HAP-1 (cell line): ENCODE measurements around the gene CTIF.

Experiments used
- DNase-seq, 2 experiments: peaks; one replicate each; pipeline ENCODE4 v3.0.0-alpha.2; 2016 to 2020; ENCODE audit warnings: low spot score in 2 of 2
- H3K27me3 ChIP-seq: fragments of 250-450 bp; sonication (Bioruptor Pico); 2 replicates; pipeline ENCODE4 v1.5.1; 2020; ENCODE audit warnings: low read depth, mild to moderate bottlenecking, moderate library complexity
- H3K36me3 ChIP-seq: fragments of 250-450 bp; sonication (Bioruptor Pico); replicated peaks from 2 replicates; pipeline ENCODE4 v1.5.1; 2020; ENCODE audit warnings: mild to moderate bottlenecking
- H3K4me1 ChIP-seq: fragments of 250-450 bp; sonication (Bioruptor Pico); 2 replicates; pipeline ENCODE4 v1.5.1; 2020; ENCODE audit warnings: mild to moderate bottlenecking
- H3K4me3 ChIP-seq: fragments of 250-450 bp; sonication (Bioruptor Pico); 2 replicates; pipeline ENCODE4 v1.5.1; 2020; ENCODE audit warnings: mild to moderate bottlenecking, moderate library complexity
- H3K9me3 ChIP-seq: fragments of 250-450 bp; sonication (Bioruptor Pico); 2 replicates; pipeline ENCODE4 v1.5.1; 2020; ENCODE audit warnings: mild to moderate bottlenecking, moderate library complexity
- in situ Hi-C: fragments of 300-500 bp; cut with MboI; formaldehyde crosslinking; loops from 3 replicates; pipeline ENCODE4 v1.14.3; 2020; ENCODE audit warnings: low sequenced_read_pairs, inconsistent platforms, mixed read lengths

Gene CTIF

DNA sequence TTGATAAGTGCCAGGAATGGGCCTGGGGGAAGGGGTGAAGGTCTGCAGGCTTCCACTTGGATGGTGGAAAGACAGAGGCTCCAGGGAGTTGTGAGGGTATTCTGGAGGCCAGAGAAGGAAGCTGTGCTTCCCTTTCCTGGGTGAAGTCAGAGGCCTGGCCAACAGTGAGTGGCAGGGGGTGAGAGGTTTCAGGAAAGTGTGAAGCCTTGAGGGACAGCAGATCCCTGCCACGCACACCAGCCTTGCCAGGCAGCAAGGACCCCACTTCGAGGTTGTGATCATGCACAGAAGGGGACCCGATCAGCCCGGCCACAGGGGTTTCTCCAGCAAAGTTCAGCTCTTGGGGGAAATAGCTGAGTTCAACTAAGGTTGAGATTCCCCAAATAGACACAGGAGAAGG lies 345.5 kb downstream of the CTIF start:
- no peak for DNase-seq
- in situ Hi-C loops = no loop called here
- no peaks in the 10 kb centered on the region for H3K4me1 ChIP-seq

DNA sequence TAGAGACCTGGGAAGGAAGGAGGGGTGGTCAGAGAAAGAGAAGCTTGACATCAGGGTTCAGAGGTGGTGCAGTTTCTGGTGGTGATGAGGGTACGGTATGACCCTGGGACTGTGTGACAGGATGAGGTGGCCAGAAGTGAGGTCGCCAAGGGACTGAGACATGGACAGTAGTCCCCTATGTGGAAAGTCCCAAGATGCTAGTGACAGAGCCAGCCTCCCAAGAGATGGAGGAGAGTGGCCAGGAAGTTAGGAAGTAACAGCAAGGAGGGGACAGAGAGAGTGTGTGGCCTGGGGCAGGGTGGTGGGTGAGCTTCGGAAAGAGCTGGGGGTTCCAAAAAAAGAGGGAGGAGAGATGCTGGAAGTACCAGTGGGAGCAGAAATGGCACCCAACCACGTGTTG lies 345.9 kb downstream of the CTIF start:
- no peaks in the 10 kb centered on the region for H3K27me3 ChIP-seq
- no peak for DNase-seq
- H3K4me1 ChIP-seq = no peaks in the 10 kb centered on the region
- H3K36me3 ChIP-seq = no peaks in the 10 kb centered on the region
- H3K9me3 ChIP-seq = 0 out of 2 replicates have a peak, but pooled peaks cover 2% of the 10 kb centered on the region
- in situ Hi-C loops = no loop called here
- H3K4me3 ChIP-seq = no peak overlapping the region

More for the DNA sequence above, 345.5 kb downstream of the CTIF start:
- Histone ChIP-seq H3K9me3 (0 out of 2 replicates have a peak, but pooled peaks cover 2% of the 10 kb centered on the region), H3K4me3 (no peak overlapping the region), H3K27me3 (no peaks in the 10 kb centered on the region), H3K36me3 (no peaks in the 10 kb centered on the region)

DNA sequence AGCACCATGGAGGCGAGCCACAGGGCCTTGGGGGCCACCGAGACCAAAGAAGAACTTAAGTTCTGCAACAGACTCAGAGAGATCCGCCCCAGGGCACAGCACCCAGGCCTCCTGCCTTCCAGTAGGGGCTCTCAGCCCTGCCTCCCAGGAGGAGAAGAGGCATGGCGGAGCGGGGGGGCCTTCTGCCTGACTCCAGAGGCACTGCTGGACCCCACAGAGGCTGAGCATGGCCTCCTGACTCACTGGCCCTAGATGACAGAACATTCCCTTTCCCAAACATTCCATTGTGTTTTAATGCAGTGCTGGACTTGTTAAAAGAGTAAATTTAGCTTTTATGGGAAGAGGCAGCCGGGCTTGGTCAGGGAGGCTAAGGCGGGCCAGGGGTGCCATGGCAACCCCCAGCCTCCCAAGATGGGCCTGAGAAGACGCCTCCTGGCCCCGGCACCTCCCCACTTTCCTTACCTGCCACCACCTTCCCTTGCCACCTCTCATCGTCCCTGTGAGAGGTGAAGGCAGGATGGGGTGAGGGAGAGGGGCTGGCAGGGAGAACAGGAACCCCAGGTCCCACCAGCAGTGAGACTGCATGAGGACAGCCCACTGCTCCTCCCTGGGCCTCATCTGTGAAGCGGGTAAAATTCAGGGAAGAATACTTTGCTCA lies 346.6 kb downstream of the CTIF start:
- no peak for DNase-seq
- Histone ChIP-seq H3K36me3 (no peaks in the 10 kb centered on the region), H3K4me1 (no peaks in the 10 kb centered on the region), H3K4me3 (no peak overlapping the region), H3K27me3 (no peaks in the 10 kb centered on the region), H3K9me3 (0 out of 2 replicates have a peak, but pooled peaks cover 2% of the 10 kb centered on the region)
- in situ Hi-C loops = no loop called here

DNA sequence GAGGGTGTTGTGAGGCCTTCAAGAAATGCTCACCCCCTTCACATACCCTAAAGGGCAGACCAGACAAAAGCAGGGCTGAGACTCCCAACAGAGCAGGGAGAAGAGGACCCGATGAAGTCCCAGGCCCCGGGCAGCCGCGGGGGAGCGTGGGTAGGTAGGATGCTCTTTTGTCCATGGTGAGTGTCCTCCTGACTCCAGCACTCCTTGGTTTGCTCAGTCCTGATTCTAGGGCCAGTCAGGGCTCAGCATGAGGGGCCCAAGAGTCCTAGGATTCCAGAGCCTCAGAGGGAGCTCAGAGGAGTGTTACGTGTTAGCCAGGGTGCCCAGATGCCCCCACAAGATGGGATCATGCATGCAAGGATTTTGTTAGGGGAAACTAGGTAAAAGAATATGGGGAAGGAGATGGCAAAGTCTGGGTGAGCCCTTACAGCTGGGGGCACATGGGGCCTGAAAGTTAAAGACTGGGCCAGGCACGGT lies 347.1 kb downstream of the CTIF start:
- Histone ChIP-seq H3K27me3 (no peaks in the 10 kb centered on the region), H3K36me3 (no peaks in the 10 kb centered on the region), H3K4me3 (no peak overlapping the region), H3K4me1 (no peaks in the 10 kb centered on the region), H3K9me3 (0 out of 2 replicates have a peak, but pooled peaks cover 2% of the 10 kb centered on the region)
- in situ Hi-C loops = no loop called here
- no peak for DNase-seq

DNA sequence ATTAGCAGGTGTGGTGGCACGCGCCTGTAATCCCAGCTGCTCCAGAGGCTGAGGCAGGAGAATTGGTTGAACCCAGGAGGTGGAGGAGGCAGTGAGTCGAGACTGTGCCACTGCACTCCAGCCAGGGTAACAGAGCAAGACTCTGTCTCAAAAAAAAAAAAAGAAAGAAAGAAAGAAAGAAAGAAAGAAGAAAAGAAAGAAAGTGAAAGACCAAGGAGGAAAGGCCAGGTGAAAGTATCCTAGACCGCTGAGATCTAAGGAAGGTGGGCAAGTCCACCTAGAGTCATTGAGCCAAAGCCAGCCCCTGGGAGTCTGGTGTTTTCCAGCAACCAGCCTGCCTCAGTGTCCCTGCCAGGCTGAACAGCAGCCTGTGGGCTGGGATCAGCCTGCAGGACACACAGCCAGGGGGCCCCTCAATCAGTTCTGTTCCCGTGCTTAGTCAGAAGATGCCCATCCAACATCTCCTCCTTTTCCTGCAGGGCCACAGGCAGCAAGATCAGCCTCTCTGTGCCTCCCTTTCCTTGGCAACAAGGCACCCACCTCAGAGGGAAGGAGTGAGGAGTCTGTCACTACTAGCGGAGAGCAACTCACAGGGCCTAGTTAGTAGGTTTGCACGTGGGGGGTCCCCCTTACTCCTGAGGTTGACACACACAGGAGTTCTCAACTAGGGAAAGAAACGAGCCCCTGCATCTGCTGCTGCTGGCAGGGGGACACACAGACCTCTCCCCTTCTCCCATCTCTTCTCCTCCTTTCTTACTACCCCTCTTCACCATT lies 347.9 kb downstream of the CTIF start:
- no peak for DNase-seq
- in situ Hi-C loops = no loop called here

DNA sequence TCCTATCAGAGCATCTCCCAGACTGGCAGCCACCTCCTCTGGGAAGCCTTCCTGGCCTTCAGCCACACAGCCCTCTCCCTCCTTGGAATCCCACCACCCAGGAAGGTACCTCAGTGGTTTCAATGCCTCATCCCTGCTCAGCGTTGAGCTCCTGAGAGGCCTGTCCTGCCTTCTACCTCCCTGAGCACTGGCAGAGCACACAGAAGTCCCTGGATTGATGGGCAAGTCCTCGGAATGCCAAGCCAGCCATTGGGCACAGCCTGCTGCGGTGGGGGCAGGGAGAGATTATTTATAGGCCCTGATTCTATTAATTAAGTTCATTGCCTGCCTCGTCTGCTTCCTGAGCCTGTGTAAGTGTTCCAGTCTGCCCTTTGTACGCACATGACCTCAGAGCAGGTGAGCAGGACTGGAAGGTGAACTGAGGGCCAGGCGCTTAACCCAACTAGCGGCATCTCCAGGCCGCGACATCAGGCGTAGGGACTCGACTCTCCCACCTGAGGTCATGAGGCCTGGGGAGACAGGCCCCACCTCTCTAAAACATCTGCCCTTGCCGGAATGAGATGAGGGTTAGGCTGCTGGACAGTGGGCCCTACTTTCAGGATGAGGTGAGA lies 348.6 kb downstream of the CTIF start:
- Histone ChIP-seq H3K27me3 (no peaks in the 10 kb centered on the region), H3K4me3 (no peak overlapping the region), H3K36me3 (no peaks in the 10 kb centered on the region), H3K9me3 (no peaks in the 10 kb centered on the region), H3K4me1 (no peaks in the 10 kb centered on the region)
- in situ Hi-C loops = no loop called here
- DNase-seq = no peak

More for the DNA sequence above, 347.9 kb downstream of the CTIF start:
- Histone ChIP-seq H3K4me1 (no peaks in the 10 kb centered on the region), H3K9me3 (no peaks in the 10 kb centered on the region), H3K27me3 (no peaks in the 10 kb centered on the region), H3K4me3 (no peak overlapping the region), H3K36me3 (no peaks in the 10 kb centered on the region)

DNA sequence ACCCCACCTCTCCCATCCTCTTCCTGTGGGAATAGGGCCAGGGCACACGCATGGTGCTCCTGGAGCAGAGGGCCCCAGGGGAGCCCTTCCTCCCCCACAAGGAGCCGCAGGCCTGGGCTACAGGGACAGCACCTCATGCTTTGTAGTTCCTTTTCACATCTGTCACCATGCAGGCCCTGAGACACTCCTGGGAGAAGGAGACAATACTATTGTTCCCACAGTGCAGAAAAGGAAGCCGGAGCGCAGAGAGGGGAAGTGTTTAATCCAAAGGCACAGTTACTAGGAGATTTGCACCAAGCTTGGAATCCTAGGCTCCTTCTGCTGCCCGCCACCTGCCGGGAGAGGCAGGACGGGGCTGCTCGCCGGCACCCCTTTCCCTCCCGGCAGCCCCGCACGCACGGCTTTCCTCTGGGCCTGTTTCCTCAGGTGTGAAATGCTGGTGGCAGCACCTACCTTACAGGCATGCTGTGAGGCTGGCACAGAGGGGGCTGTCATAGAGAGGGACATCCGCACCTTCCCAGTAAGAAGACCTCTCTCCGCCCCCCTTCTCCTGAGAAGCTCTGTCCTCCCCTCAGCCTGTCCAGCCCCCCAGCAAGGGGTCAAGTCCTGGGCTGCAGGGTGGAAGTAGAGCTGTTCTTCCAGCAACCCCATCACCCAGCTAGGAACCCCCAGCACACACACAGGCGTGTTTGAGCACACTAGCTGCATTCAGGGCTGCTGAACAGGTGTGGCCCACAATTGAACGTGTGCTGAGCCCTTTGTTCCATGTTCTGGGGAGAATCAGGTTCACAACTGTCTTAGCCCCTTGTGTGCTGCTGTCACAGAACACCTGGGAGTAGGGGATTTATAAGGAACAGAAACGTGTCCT lies 349.3 kb downstream of the CTIF start:
- no peaks in the 10 kb centered on the region for H3K27me3 ChIP-seq
- DNase-seq = no peak
- no peak overlapping the region for H3K4me3 ChIP-seq
- in situ Hi-C loops = no loop called here
- H3K4me1 ChIP-seq = no peaks in the 10 kb centered on the region; the same call in 1 of the 2 replicates
- no peaks in the 10 kb centered on the region for H3K9me3 ChIP-seq
- no peaks in the 10 kb centered on the region for H3K36me3 ChIP-seq

DNA sequence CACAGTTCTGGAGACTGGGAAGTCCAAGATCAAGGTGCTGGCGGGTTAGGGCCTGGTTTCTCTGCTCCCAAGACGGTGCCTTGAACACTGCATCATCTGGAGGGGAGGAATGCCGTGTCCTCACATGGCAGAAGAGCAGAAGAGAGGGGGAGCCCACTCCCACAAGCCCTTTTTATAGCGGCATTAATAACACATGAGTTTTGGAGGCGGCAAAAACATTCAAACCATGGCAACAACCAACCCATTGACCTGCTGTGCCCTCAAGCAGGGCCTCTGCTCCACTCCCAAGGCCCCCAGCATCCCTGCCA lies 349.9 kb downstream of the CTIF start:
- H3K27me3 ChIP-seq = no peaks in the 10 kb centered on the region
- no peaks in the 10 kb centered on the region; the same call in 1 of the 2 replicates for H3K4me1 ChIP-seq
- no peaks in the 10 kb centered on the region for H3K9me3 ChIP-seq
- H3K4me3 ChIP-seq = no peak overlapping the region
- in situ Hi-C loops = no loop called here
- no peaks in the 10 kb centered on the region for H3K36me3 ChIP-seq
- no peak for DNase-seq

DNA sequence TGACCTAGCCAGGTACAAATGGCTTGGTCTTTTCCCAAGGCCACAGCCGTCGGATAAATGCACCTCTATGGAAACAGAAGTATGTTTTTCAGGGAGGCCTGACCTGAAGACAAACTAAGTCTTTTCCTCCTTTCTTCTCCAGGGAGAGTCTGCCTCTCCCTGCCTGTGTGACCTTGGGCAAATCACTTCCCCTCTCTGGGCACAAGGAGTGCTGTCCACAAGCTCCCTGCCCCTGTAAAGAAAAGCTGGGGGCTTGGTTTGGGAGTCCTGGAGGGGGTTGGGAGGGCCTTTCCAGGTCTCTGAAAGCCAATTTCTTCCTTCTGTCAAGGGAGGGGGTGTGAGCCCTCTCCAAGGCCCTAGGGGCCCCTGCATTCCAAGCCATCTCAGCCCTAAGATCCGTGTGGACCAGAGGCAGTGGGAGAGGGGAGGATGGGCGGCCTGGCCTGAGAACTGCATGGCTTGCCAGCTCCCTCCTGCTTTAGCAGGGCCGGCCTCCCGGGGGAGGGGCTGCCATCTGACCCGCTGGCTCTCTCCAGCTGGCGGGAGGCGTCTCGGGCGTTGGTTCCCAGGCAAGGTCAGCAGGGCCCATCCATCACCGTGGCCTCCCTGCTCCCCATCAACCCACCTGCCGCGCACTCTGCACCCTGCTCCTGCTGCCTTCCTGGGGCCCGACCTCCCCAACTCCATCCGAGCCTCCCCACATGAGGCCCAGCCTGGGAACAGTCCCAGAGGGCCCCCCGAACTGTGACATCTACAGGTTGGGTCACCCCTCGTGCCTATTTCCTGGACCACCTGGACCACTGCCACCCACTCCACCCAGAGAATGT lies 350.5 kb downstream of the CTIF start:
- Histone ChIP-seq H3K36me3 (no peaks in the 10 kb centered on the region), H3K4me1 (no peaks in the 10 kb centered on the region; the same call in 1 of the 2 replicates), H3K27me3 (no peaks in the 10 kb centered on the region), H3K9me3 (no peaks in the 10 kb centered on the region), H3K4me3 (no peak overlapping the region)
- DNase-seq = peak in 1 of 2 experiments; percentile 29
- in situ Hi-C loops = no loop called here

DNA sequence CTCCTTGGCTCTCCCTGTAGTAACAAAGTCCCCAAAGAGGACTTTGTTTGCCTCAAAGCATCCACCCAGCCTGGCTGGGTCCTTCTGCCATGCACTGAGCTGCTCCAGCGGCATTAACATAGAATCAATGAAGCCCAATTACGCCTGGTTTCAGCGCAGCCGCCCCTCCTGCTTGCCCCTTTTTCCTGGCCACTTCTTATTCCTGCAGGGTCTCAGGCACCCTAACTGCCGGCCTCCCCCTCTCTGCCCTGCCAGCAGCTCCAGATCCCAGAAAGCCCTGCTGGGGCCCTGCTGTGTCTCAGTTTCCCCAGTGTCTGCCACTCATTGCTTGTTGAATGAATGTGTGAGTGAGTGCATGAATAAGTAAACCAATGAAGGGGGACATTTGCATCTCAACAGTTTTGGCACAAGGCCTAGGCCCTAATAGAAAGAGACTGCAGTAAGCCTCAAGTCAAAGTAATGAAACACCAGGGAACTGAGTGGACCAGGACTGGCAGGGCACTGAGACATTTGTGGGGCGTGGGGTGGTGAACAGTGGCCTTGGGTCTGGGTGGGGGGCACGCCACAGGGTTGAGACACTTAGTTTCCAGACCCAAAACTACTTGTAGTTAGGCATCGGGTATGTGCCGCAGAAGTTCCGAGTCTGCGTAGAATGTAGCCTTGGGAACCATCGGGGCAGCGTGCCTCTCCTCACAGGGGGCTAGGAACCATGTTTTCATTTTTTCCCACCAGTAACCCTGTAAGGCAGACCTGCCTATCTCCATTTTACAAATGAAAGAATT lies 351.3 kb downstream of the CTIF start:
- peak; percentile 28 to 35 for DNase-seq
- H3K36me3 ChIP-seq = no peaks in the 10 kb centered on the region
- in situ Hi-C loops = no loop called here
- H3K4me1 ChIP-seq = no peaks in the 10 kb centered on the region; the same call in 1 of the 2 replicates
- no peaks in the 10 kb centered on the region for H3K9me3 ChIP-seq
- H3K27me3 ChIP-seq = no peaks in the 10 kb centered on the region
- H3K4me3 ChIP-seq = no peak overlapping the region

DNA sequence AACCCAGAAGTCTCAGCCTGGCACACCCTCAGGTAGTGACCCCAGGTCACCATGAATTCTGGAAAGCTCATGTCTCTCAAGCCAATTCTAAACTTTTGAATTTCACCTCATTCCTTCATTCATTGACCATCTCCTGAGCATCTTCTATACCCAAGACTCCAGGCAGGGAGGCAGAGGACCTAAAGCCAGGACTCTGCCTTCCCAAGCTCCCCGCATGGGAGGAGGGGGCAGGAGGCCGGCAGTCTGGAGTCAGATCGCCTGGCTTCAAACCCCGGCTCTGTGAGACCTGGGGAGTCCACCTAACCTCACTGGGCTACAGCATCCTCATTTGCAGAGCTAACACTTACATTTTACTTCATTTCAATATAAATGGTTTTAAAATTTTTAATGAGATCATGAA lies 352.9 kb downstream of the CTIF start:
- H3K36me3 ChIP-seq = no peaks in the 10 kb centered on the region
- no peaks in the 10 kb centered on the region for H3K27me3 ChIP-seq
- DNase-seq = no peak
- H3K4me3 ChIP-seq = no peak overlapping the region
- in situ Hi-C loops = no loop called here
- no peaks in the 10 kb centered on the region for H3K9me3 ChIP-seq
- H3K4me1 ChIP-seq = no peaks in the 10 kb centered on the region; the same call in 1 of the 2 replicates

DNA sequence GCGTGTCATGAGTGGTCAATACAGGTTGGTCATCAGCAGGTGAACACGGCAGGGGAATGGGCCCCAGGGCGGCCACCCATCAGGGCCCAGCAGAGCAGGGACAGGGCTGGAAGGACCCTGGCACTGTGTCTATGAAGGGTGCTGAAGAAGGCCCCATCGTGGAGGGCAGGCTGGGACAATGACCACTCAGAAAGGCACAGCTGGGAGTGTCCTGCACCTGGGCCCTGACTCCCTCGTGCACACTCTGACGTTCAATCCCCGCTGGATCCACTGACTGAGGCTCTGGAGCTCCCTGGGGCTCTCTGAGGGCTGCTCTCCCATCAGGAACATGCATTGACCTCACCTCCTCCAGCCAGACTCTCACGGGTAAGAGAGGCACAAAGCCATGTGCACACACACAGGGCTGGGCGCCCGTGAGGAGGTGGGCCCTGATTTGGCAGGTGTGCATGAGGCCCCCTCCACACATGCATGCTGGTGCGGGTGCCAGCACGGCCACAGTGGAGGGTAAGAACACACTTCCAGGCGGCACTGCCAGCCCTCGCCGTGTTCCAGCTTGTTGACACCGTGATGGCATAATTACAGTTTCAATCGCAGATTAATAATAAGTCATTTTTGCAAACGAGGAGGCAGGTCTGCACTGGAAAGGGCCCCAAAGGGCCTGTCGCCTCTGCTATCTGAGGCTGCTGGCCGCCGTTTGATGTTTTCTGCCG lies 353.5 kb downstream of the CTIF start:
- in situ Hi-C loops = no loop called here
- H3K36me3 ChIP-seq = no peaks in the 10 kb centered on the region
- no peaks in the 10 kb centered on the region; the same call in 1 of the 2 replicates for H3K4me1 ChIP-seq
- H3K9me3 ChIP-seq = no peaks in the 10 kb centered on the region
- DNase-seq = no peak
- H3K27me3 ChIP-seq = no peaks in the 10 kb centered on the region
- no peak overlapping the region for H3K4me3 ChIP-seq
